K562 (cell line): ENCODE data around the gene CDKN1C. TPM values are rescaled to one million over a fixed set of nuclear protein-coding genes. Genes with fewer than 3 reads are reported as not detected.

ENCODE experiments used
- BACH1 ChIP-seq: fragments of 200-800 bp; sonication (Bioruptor generic); IDR thresholded peaks from 2 replicates; pipeline ENCODE4 v1.6.1; 2016; ENCODE audit warnings: missing genetic modification characterization, missing compliant biosample characterization
- HNRNPUL1 ChIP-seq: fragments of 200-400 bp; formaldehyde crosslinking; IDR thresholded peaks from 2 replicates; pipeline ENCODE4 v1.6.1; 2017; ENCODE audit warnings: low read length
- KAT8 ChIP-seq: fragments of 450-650 bp; IDR thresholded peaks from 2 replicates; pipeline ENCODE4 v1.6.1; 2016; ENCODE audit warnings: low read depth, mild to moderate bottlenecking
- KDM1A ChIP-seq, 2 experiments: fragments of 450-650 bp; IDR thresholded peaks; 2 replicates each; pipeline ENCODE4 v1.6.1; 2016; ENCODE audit warnings: mild to moderate bottlenecking in 2 of 2
- KLF16 ChIP-seq: IDR thresholded peaks from 2 replicates; pipeline ENCODE4 v1.6.1; 2016; ENCODE audit warnings: antibody characterized with exemption
- MBD2 ChIP-seq: sonication (generic); IDR thresholded peaks from 2 replicates; pipeline ENCODE4 v1.6.1; 2016; ENCODE audit warnings: low read depth, borderline replicate concordance
- NFIC ChIP-seq: fragments of 450-650 bp; IDR thresholded peaks from 2 replicates; pipeline ENCODE4 v1.6.1; 2017; ENCODE audit warnings: mild to moderate bottlenecking, inconsistent platforms
- NR2F6 ChIP-seq: fragments of 450-650 bp; formaldehyde crosslinking; IDR thresholded peaks from 2 replicates; pipeline ENCODE4 v1.4.0; 2020; ENCODE audit warnings: mild to moderate bottlenecking
- TAF9B ChIP-seq: fragments of 450-650 bp; IDR thresholded peaks from 2 replicates; pipeline ENCODE4 v1.6.1; 2018; ENCODE audit warnings: mild to moderate bottlenecking; ENCODE audit not compliant: partially characterized antibody
- TBL1XR1 ChIP-seq, 2 experiments: IDR thresholded peaks; 2 replicates each; pipeline ENCODE4 v1.6.1; 2012; ENCODE audit warnings: improper control_type of control experiment in 2 of 2, low read length in 2 of 2, mild to moderate bottlenecking in 1 of 2
- TOE1 ChIP-seq, 2 experiments: fragments of 450-650 bp in 1 of 2; sonication (generic) in 1 of 2; formaldehyde crosslinking in 1 of 2; IDR thresholded peaks; 2 replicates each; pipeline versions ENCODE4 v1.7.1 to v1.8.0; 2016 to 2022; ENCODE audit warnings: borderline replicate concordance in 2 of 2, mild to moderate bottlenecking in 2 of 2, antibody characterized with exemption in 1 of 2, inconsistent platforms in 1 of 2, low read depth in 1 of 2, missing genetic modification reagents in 1 of 2, moderate library complexity in 1 of 2
- ZBTB7A ChIP-seq: IDR thresholded peaks from 2 replicates; pipeline ENCODE4 v1.6.1; 2011; ENCODE audit warnings: low read depth, mild to moderate bottlenecking, low read length, moderate library complexity, borderline replicate concordance; ENCODE audit not compliant: control insufficient read depth
- ZKSCAN3 ChIP-seq: fragments of 250-450 bp; sonication (Bioruptor Pico); IDR thresholded peaks from 2 replicates; pipeline ENCODE4 v1.4.0; 2020
- ZNF699 ChIP-seq: fragments of 250-450 bp; sonication (Bioruptor Pico); IDR thresholded peaks from 2 replicates; pipeline ENCODE4 v1.8.0; 2021; ENCODE audit warnings: mild to moderate bottlenecking, moderate library complexity; ENCODE audit not compliant: insufficient replicate concordance
- ZNF76 ChIP-seq: fragments of 250-450 bp; sonication (Bioruptor Pico); IDR thresholded peaks from 2 replicates; pipeline ENCODE4 v1.4.0; 2020; ENCODE audit warnings: mild to moderate bottlenecking, moderate library complexity, borderline replicate concordance
- polyA plus RNA-seq, 8 experiments: library from polyadenylated mRNA; depleted of rRNA in 4 of 8; stranded (reverse) in 5 of 8; unstranded in 3 of 8; fragments of >200 nt; fragmentation: Nextera tagmentation in 2 of 8; fragmentation: Illumina TruSeq in 1 of 8; extraction: Ambion mirVana in 2 of 8; extraction: Trizol in 1 of 8; gene quantifications; 2 replicates each; pipeline versions ENCODE4 v1.2.1 to v1.2.3, GENCODE V29; 2011 to 2014; ENCODE audit warnings: inconsistent platforms in 1 of 8, missing spikeins in 1 of 8
- total RNA-seq, 7 experiments: library from RNA; depleted of rRNA in 6 of 7; stranded (reverse); fragments of >200 nt in 6 of 7; fragmentation: Illumina TruSeq in 2 of 7; extraction: Trizol in 2 of 7; gene quantifications; 2 replicates each; pipeline versions ENCODE4 v1.2.1 to v1.2.3, GENCODE V29; 2011 to 2021; ENCODE audit warnings: low replicate concordance in 1 of 7
- TF ChIP-seq, protein P1 (sequence below): fragments of 250-450 bp; sonication (Bioruptor Pico); IDR thresholded peaks from 2 replicates; pipeline ENCODE4 v1.8.0; 2021; ENCODE audit warnings: borderline replicate concordance, mild to moderate bottlenecking, moderate library complexity; ENCODE audit not compliant: poor library complexity, severe bottlenecking
- TF ChIP-seq, protein P2 (sequence below): fragments of 250-450 bp; sonication (Bioruptor Pico); IDR thresholded peaks from 2 replicates; pipeline ENCODE4 v1.5.0; 2021
- TF ChIP-seq, protein P3 (sequence below), 3 experiments: fragments of 200-800 bp in 1 of 3; sonication (Bioruptor generic) in 1 of 3; sonication (generic) in 1 of 3; formaldehyde crosslinking in 1 of 3; IDR thresholded peaks; 2 replicates each; pipeline versions ENCODE4 v1.6.1 to v1.8.0; 2016 to 2022; ENCODE audit warnings: mild to moderate bottlenecking in 2 of 3, missing compliant biosample characterization in 2 of 3, missing genetic modification characterization in 2 of 3, missing genetic modification reagents in 1 of 3
- TF ChIP-seq, protein P4 (sequence below): fragments of 250-450 bp; sonication (Bioruptor Pico); IDR thresholded peaks from 2 replicates; pipeline ENCODE4 v1.9.0; 2021; ENCODE audit warnings: mild to moderate bottlenecking, inconsistent platforms
- TF ChIP-seq, protein P5 (sequence below): sonication (generic); formaldehyde crosslinking; IDR thresholded peaks from 2 replicates; pipeline ENCODE4 v1.8.0; 2022; ENCODE audit warnings: mild to moderate bottlenecking, missing genetic modification reagents

CDKN1C gene
- total and polyA plus RNA-seq, 9 of the 15 experiments (the other 6 are each of a cell fraction or from before 2014, with no cell fraction given), result 2.8 to 21.1 (median 9.3) TPM

DNA sequence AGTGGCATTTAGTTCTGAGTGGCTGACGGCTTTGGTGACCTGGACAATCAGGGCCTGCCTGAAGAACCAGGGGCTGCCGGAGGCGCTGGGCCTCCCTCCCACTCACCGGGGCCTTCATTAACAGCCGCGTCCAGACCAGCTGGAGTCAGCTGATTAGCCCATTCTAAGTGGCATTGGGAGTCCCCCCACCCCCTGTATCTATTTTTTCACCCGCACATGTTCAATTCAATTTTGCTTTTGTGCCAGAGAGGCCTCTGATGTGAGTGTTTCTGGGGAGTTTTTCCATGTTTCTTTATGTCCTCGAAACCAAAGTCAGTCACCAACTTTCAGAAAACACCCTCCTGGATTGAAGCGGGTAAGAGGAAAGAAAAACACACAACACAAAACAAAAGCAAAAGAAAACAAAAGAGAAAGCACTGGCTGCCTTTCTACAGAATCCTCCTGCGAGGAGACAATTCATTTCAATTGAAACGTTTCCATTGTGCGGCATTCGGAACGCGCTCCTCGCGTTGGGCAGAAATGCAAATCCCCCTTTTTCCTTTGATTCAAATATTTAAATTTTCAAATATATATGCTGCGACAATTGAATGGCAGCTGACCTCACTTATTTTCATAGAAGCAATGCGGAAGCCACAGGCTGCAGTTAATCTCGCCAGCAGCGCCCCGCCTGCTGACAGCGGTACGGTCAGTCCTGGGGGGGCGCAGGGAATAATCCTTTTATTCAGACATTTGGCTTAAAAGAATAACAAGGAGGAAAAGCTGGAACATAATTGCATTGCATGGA lies 17.7 kb downstream of the CDKN1C start (continued):
- TF ChIP-seq MBD2 (no peak), KLF16 (no peak), TBL1XR1 (IDR thresholded peaks at IDR 0.05; ENCODE audit: low read length in 2 of 2) (no peak; a peak in 1 of 4 replicates), NFIC (peak; percentile 67), ZBTB7A (peak; percentile 79; the same call in 1 of the 2 replicates), KDM1A (IDR thresholded peaks at IDR 0.05) (peak in 1 of 2 experiments; percentile 53; a peak in 1 of 4 replicates), ZNF76 (no peak), NR2F6 (no peak), ZNF699 (CRISPR knock-in tag) (no peak), TAF9B (peak; percentile 18), KAT8 (no peak), BACH1 (tag) (no peak), HNRNPUL1 (no peak), ZKSCAN3 (CRISPR knock-in tag) (no peak), TOE1 (IDR thresholded peaks at IDR 0.05; ENCODE audit: borderline replicate concordance) (no peak), TOE1 (CRISPR knock-in tag; IDR thresholded peaks at IDR 0.05; ENCODE audit: borderline replicate concordance, low read depth) (no peak)
- TF ChIP-seq, protein P1, sequence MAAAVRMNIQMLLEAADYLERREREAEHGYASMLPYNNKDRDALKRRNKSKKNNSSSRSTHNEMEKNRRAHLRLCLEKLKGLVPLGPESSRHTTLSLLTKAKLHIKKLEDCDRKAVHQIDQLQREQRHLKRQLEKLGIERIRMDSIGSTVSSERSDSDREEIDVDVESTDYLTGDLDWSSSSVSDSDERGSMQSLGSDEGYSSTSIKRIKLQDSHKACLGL, result no peak
- TF ChIP-seq, protein P2, sequence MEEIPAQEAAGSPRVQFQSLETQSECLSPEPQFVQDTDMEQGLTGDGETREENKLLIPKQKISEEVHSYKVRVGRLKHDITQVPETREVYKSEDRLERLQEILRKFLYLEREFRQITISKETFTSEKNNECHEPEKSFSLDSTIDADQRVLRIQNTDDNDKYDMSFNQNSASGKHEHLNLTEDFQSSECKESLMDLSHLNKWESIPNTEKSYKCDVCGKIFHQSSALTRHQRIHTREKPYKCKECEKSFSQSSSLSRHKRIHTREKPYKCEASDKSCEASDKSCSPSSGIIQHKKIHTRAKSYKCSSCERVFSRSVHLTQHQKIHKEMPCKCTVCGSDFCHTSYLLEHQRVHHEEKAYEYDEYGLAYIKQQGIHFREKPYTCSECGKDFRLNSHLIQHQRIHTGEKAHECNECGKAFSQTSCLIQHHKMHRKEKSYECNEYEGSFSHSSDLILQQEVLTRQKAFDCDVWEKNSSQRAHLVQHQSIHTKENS (CRISPR knock-in tag), result no peak
- TF ChIP-seq, protein P3, sequence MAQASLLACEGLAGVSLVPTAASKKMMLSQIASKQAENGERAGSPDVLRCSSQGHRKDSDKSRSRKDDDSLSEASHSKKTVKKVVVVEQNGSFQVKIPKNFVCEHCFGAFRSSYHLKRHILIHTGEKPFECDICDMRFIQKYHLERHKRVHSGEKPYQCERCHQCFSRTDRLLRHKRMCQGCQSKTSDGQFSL (CRISPR knock-in tag; IDR thresholded peaks at IDR 0.05), result 0 out of 2 replicates have a peak, but pooled peaks have one; percentile 49
- TF ChIP-seq, protein P3 (tag; IDR thresholded peaks at IDR 0.05), result no peak
- TF ChIP-seq, protein P4, sequence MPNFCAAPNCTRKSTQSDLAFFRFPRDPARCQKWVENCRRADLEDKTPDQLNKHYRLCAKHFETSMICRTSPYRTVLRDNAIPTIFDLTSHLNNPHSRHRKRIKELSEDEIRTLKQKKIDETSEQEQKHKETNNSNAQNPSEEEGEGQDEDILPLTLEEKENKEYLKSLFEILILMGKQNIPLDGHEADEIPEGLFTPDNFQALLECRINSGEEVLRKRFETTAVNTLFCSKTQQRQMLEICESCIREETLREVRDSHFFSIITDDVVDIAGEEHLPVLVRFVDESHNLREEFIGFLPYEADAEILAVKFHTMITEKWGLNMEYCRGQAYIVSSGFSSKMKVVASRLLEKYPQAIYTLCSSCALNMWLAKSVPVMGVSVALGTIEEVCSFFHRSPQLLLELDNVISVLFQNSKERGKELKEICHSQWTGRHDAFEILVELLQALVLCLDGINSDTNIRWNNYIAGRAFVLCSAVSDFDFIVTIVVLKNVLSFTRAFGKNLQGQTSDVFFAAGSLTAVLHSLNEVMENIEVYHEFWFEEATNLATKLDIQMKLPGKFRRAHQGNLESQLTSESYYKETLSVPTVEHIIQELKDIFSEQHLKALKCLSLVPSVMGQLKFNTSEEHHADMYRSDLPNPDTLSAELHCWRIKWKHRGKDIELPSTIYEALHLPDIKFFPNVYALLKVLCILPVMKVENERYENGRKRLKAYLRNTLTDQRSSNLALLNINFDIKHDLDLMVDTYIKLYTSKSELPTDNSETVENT (CRISPR knock-in tag), result no peak
- TF ChIP-seq, protein P5, sequence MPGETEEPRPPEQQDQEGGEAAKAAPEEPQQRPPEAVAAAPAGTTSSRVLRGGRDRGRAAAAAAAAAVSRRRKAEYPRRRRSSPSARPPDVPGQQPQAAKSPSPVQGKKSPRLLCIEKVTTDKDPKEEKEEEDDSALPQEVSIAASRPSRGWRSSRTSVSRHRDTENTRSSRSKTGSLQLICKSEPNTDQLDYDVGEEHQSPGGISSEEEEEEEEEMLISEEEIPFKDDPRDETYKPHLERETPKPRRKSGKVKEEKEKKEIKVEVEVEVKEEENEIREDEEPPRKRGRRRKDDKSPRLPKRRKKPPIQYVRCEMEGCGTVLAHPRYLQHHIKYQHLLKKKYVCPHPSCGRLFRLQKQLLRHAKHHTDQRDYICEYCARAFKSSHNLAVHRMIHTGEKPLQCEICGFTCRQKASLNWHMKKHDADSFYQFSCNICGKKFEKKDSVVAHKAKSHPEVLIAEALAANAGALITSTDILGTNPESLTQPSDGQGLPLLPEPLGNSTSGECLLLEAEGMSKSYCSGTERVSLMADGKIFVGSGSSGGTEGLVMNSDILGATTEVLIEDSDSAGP (CRISPR knock-in tag), result no peak
